Measurements from ENCODE around the gene GSTP1.
"Not testable (repeated sequence)": the region's sequence is repeated elsewhere in the genome, so short reads cannot be mapped to it uniquely, and the experiment has no call there.

The GSTP1 gene

DNA sequence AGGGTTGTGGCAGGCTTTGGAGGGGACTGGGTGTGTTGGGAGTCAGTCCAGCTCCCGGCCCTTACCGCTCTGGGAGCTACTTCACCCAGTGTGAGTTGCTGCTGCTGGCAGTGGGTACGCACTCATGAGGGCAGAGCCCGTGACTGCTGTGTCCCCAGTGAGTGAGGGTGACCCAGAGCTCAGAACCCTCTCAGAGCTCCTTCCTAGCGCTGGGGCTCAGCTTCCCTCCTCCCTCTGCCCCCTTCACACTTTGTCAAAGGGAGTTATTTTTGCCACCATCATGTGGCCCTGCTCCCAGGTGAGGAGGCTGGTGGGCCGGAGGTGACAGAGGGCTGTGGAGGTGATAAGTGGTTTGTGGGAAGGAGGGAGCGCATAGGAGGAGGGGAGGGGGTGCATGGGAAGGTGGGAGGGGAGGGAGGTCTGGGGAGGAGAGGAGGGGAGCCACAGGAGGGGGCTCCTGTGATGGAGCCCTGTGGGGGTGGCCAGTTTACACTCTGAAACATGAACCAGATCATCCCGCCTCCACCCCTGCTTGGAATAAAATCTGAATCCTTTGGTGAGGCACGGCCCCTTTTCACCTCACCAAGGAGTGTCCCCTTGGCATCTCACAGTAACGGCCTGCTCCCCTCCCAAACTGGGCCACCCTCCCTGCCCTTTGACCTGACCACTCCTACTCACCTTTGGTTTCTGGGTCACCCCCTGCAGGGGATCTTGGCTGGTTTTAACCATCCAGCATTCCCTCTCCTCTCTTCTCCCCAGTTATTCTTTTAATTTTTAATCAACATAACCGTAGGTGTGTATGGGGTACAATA, 33.0 kb downstream of the GSTP1 start:
- no peak for DNase-seq

- no peak for DNase-seq
Measured at GRCh38 chr11:67617243-67617953, 33.8 kb downstream of the GSTP1 start.

DNA sequence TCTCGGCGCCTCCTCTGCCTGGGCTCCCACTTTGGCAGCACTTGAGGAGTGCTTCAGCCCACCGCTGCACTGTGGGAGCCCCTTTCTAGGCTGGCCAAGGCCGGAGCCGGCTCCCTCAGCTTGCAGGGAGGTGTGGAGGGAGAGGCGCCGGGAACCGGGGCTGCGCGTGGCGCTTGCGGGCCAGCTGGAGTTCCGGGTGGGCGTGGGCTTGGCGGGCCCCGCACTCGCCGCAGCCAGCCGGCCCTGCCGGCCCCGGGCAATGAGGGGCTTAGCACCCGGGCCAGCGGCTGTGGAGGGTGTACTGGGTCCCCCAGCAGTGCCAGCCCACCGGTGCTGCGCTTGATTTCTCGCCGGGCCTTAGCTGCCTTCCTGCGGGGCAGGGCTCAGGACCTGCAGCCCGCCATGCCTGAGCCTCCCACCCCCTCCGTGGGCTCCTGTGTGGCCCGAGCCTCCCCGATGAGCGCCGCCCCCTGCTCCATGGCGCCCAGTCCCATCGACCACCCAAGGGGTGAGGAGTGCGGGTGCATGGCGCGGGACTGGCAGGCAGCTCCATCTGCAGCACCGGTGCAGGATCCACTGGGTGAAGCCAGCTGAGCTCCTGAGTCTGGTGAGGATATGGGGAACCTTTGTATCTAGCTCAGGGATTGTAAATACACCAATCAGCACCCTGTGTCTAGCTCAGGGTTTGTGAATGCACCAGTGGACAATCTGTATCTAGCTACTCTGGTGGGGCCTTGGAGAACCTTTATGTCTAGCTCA, 35.5 kb downstream of the GSTP1 start:
- not testable (repeated sequence) for DNase-seq

- DNase-seq = not testable (repeated sequence)
Measured at GRCh38 chr11:67619683-67620618, 36.3 kb downstream of the GSTP1 start.

DNA sequence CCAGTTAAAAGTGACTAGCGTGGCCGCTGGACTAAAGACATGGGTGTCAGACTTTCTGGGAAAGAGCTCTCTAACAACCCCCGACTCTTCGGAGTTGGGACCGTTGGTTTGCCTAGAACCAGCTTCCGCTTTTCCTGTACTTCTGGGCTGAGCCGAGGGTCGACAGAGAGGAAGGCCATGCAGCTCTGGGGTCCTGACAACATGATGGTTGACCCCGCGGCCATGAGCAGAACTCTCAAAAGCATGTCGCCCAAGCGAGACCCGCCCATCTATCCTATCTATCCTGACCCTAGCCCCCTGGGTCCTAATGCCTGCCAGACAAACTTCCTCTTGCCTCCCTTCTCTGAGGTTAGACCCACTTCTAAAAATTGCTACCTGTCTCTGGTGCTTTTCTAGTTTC, 37.0 kb downstream of the GSTP1 start:
- DNase-seq = not testable (repeated sequence)

GRCh38 chr11:67621928-67622327, 38.3 kb downstream of the GSTP1 start:
- DNase-seq = not testable (repeated sequence)

GRCh38 chr11:67622905-67623304, 39.3 kb downstream of the GSTP1 start:
- DNase-seq = not testable (repeated sequence)

GRCh38 chr11:67623795-67624194, 40.2 kb downstream of the GSTP1 start:
- not testable (repeated sequence) for DNase-seq

- not testable (repeated sequence) for DNase-seq
Measured at GRCh38 chr11:67626131-67626833, 42.7 kb downstream of the GSTP1 start.

- DNase-seq = no peak
Measured at GRCh38 chr11:67626970-67627369, 43.4 kb downstream of the GSTP1 start.

DNA sequence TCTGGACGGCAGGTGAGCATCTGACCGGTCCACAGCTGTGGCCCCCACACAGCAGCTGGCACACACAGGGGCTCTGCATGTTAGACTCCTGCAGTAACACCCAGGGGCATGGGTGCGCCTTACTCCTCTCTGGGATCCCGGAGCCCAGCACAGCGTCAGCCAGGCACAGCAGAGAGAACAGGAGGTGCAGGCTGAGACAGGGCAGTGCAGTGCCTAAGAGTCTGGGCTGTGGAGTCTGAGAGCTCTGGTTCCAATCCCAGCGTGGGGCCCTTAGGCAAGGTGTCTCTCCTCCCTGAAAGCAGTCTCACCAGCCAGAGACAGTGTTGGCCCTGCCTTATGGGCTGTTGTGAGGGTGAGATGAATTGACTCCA, 43.8 kb downstream of the GSTP1 start:
- DNase-seq = no peak

GRCh38 chr11:67627812-67628624, 44.4 kb downstream of the GSTP1 start:
- no peak for DNase-seq

DNA sequence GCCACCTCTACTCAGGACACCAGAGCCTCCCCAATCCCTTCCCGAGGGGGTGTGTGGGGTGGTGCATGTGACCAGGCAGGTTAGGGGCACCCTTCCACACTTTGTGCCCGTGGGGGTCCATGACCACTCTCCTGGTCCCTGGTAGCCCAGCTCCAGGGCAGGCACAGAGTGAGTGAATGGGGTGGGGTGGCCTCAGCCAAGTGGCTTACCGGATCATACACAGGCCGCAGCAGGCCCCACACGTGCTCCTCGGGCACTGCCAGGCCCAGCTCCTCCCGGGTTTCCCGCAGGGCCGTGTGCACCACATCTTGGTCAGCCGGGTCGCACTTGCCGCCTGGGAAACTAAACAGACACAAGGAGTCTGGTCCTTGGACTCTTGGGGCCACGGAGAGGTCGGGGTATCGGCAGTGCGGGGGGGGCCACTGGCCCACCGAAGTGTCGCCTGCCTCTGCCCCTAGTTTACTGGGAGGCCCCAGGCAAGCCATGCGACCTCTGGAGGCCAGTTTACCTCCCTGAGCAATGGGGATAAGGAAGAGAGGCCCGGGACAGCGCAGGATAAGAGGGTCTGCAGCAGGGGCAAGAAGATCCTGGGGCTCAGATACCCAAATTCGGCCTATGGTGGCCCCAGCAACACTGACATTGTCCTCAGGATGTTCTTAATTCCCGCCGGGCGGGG, 45.2 kb downstream of the GSTP1 start:
- DNase-seq = no peak

DNA sequence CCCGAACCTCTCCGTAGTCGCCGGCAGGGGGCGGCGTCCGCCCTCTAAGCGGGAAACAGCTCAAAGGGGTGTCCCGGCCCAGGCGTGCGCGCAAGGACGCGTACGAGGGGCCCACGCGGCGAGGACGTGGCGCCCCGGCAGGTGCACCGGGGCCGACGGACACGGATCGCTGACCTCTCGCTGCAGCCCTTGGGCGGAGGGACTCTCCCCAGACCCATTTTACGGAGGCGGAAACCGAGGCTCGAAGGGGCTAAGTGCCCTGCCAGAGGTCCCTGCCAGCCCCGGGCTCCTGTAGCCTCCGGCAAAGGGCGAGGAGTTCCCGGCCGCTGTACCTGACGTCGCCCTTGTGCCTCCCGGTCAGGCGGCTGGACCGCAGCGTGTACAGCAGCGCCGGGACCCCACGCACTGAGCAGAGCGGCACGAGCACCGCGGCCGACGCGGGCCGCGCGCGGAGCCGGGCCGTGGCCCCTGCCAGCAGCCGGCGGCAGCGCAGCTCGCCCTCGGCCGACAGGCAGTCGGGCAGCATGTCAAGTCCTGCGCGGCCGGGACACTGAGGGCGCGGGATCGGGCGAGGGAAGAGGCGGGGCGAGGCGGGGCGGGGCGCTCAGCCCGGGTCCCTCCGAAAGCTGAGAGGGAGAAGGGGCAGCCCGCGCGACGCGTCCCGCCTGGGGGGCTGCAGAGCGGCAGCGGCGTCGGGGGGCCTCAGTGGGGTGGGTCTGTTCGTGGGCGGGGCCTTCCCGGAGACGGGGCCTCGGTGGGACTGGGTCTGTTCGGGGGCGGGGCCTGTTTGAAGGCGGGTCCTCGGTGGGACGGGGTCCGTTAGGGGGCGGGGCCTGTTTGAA, 46.0 kb downstream of the GSTP1 start, which contains the start of gene NUDT8:
NUDT8 (minus strand) TSS at position 552 of the 842 bp plus-strand sequence; CDS start at position 526, 26 bp downstream.
- DNase-seq = peak; percentile 13

- peak; percentile 81 for DNase-seq
Measured at GRCh38 chr11:67630228-67630942, 46.8 kb downstream of the GSTP1 start.

- no peak for DNase-seq
Measured at GRCh38 chr11:67630943-67631331, 47.3 kb downstream of the GSTP1 start.

DNA sequence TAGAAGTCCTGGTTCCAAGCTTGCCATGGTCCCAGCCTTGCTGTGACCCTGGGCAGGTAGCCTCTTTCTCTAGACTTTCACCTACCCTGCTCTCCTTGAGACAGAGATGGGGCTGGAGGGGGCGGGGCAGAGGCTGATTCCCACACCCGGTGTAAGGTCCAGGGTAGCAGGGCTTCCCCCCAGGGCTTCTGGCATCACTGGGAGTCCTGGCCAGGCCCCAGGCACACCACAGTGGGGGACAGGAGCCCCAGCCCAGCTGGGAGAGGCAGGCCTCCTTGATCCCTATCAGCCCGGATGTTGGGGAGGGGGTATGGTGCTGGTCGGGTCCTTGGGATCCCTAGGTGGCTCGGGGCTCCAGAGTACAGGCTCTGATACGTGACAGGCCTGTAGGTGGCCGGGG, 47.8 kb downstream of the GSTP1 start:
- DNase-seq = no peak

DNA sequence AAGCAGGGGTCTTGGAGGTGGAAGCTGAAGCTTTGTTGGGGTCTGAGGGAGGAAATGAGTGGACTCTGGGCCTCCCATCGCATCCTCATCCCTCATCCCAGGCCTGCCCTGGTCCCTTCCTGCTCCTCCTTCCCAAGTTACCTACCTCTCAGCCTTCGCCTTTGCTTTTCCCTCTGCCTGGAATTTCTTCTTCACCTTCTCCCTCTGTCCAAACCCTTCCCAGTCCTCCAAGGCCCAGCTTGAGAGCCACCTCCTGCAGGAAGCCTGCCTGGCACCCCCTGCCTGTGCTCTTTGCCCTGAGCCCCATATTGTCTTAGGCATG, 48.2 kb downstream of the GSTP1 start:
- DNase-seq = no peak
